Measurements from ENCODE around the gene CDCA5. TPM values are rescaled to one million over a fixed set of nuclear protein-coding genes. Genes with fewer than 3 reads are reported as not detected.
A peak's percentile ranks its signal among the peaks of the same experiment; 100 is the strongest.

CDCA5 gene
- total and polyA plus RNA-seq, 2 of the 4 experiments (the other 2 are of a cell fraction), result 9.1 to 14.0 TPM

GRCh38 chr11:65111744-65112545 is 28.1 kb upstream of the CDCA5 start, which contains the start of gene TM7SF2:
Gene TM7SF2 (plus strand): TSS chr11:65111872. CDS start chr11:65112016, 144 bp downstream.
- ChIA-PET CTCF (interaction anchor here (1.0 to 3.5 kb wide), 2 partner anchors 13 to 71 kb away, joined by 3 to 15 read pairs; partner anchors contain the start of gene SAC3D1), POLR2A (ENCODE audit: unreplicated experiment) (interaction anchor here (0.6 to 1.0 kb wide), 2 partner anchors 10 to 12 kb away, joined by 3 to 5 read pairs; partner anchors contain the start of genes FAU and MRPL49)
- H3K23ac ChIP-seq (ENCODE audit: low read depth, low read length), result no peak within 1 kb of the TSS; the same call in 1 of the 2 replicates
- no peaks in the 10 kb centered on the region for H3K9me3 ChIP-seq (ENCODE audit: control insufficient read depth, insufficient read depth, low read length)
- WGBS, 2 experiments (ENCODE audit: extremely low coverage in 2 of 2, insufficient read length in 1 of 2), result 2% methylated on average over 44 of the region's 64 CpGs; no CpG with 5 or more reads in 1 of the 2 experiments
- peak within 1 kb of the TSS; percentile 43 for H3K4me3 ChIP-seq (ENCODE audit: insufficient read depth, low read depth, low read length)
- ATAC-seq (ENCODE audit: low read depth) (peak; percentile 84), DNase-seq (peak; percentile 86)
- H2BK20ac ChIP-seq (ENCODE audit: low read depth, low read length), result no peak within 1 kb of the TSS
- H3K14ac ChIP-seq (replicated peaks; ENCODE audit: low read depth, low read length), result no peak within 1 kb of the TSS
- intact Hi-C loops (cut with micrococcal nuclease) (loop anchor here (2.0 to 5.0 kb wide), 2 partner anchors 140 to 265 kb away; no protein-coding TSS in a partner anchor), in situ Hi-C loops (cut with MboI; ENCODE audit: low sequenced_read_pairs) (no loop called here), dilution Hi-C loops (cut with HindIII; ENCODE audit: low sequenced_read_pairs, unreplicated experiment) (no loop called here)
- no peak within 1 kb of the TSS; the same call in 1 of the 2 replicates for H4K5ac ChIP-seq (ENCODE audit: low read depth, low read length)
- no peak within 1 kb of the TSS for H3K27ac ChIP-seq (ENCODE audit: insufficient read depth, low read length)
- BruUV-seq (replicated peaks), result no TSS peak
- H2BK120ac ChIP-seq (ENCODE audit: low read depth, low read length), result no peak within 1 kb of the TSS
- no peaks in the 10 kb centered on the region for H3K27me3 ChIP-seq (ENCODE audit: control insufficient read depth, insufficient read depth, low read length)
- H2AFZ ChIP-seq (replicated peaks; ENCODE audit: low read length, poor library complexity), result peak within 1 kb of the TSS; percentile 95
- H3K36me3 ChIP-seq (ENCODE audit: control insufficient read depth, insufficient read depth, low read length), result peaks cover 11% of the 10 kb centered on the region
- no peak within 1 kb of the TSS for H4K91ac ChIP-seq (ENCODE audit: insufficient read depth, low read depth, low read length)
- H3K9me1 ChIP-seq (ENCODE audit: insufficient read depth, low read length), result 0 out of 2 replicates have a peak, but pooled peaks cover 2% of the 10 kb centered on the region
- TF ChIP-seq MXI1 (IDR thresholded peaks at IDR 0.05; ENCODE audit: borderline replicate concordance, low read depth, low read length) (peak; percentile 29; the same call in 1 of the 2 replicates), POLR2A (IDR thresholded peaks at IDR 0.05; ENCODE audit: low read depth, low read length) (peak; percentile 59; the same call in 1 of the 2 replicates), CTCF (conservative IDR thresholded peaks at IDR 0.05; ENCODE audit: low read depth, low read length) (no peak)
- no peak within 1 kb of the TSS for H2BK5ac ChIP-seq (ENCODE audit: low read depth, low read length, poor library complexity, severe bottlenecking)
- peaks cover 0 to 31% of the 10 kb centered on the region in 2 experiments for H3K79me1 ChIP-seq (ENCODE audit: low read depth in 1 of 2, low read length in 2 of 2)
- H4K8ac ChIP-seq (ENCODE audit: low read depth in 2 of 2, low read length in 2 of 2), result peak within 1 kb of the TSS; percentile 5 to 88; a peak in 2 of 4 replicates
- no peak within 1 kb of the TSS for H2BK15ac ChIP-seq (ENCODE audit: low read depth, low read length)
- H3K56ac ChIP-seq (ENCODE audit: extremely low read depth, insufficient read depth, low read length), result no peak within 1 kb of the TSS
- peaks cover 11% of the 10 kb centered on the region; the same call in 1 of the 2 replicates for H4K20me1 ChIP-seq (ENCODE audit: insufficient read depth, low read length)
- peak within 1 kb of the TSS; percentile 88 for H3K4me2 ChIP-seq (ENCODE audit: low read depth, low read length)
- peaks cover 20% of the 10 kb centered on the region for H3K4me1 ChIP-seq (ENCODE audit: control insufficient read depth, insufficient read depth, low read length)
- no peak within 1 kb of the TSS for H3K18ac ChIP-seq (ENCODE audit: low read depth, low read length)
- peak within 1 kb of the TSS; percentile 92 for H2AK9ac ChIP-seq (replicated peaks; ENCODE audit: low read depth, low read length, poor library complexity)
- H2AK5ac ChIP-seq (ENCODE audit: low read depth, low read length), result no peak within 1 kb of the TSS; the same call in 1 of the 2 replicates
- H3K4ac ChIP-seq (ENCODE audit: low read depth, low read length), result peak within 1 kb of the TSS; percentile 62
- peak within 1 kb of the TSS; percentile 16; the same call in 1 of the 2 replicates for H3K9ac ChIP-seq (ENCODE audit: low read depth, low read length)
